Mesenchymal stem cell (in vitro differentiated cells and primary cell): ENCODE data around the gene PIP5K1B.

ENCODE experiments used
- DNase-seq: peaks from one replicate; pipeline ENCODE4 v3.0.0-alpha.2; 2013
- H2AFZ ChIP-seq: one replicate; pipeline ENCODE4 v1.6.1; 2013; ENCODE audit warnings: low read depth, mild to moderate bottlenecking, control low read depth, inconsistent platforms, low read length, moderate library complexity
- H2AK5ac ChIP-seq: 2 replicates; pipeline ENCODE4 v1.6.1; 2013; ENCODE audit warnings: low read length, moderate library complexity, mild to moderate bottlenecking, inconsistent platforms; ENCODE audit not compliant: severe bottlenecking
- H2BK120ac ChIP-seq: one replicate; pipeline ENCODE4 v1.6.1; 2013; ENCODE audit warnings: low read depth, mild to moderate bottlenecking, inconsistent platforms, low read length, moderate library complexity
- H2BK12ac ChIP-seq, 2 experiments: one replicate each; pipeline ENCODE4 v1.6.1; 2013; ENCODE audit warnings: inconsistent platforms in 2 of 2, low read length in 2 of 2, mild to moderate bottlenecking in 2 of 2, moderate library complexity in 2 of 2, control low read depth in 1 of 2
- H2BK15ac ChIP-seq: one replicate; pipeline ENCODE4 v1.6.1; 2013; ENCODE audit warnings: mild to moderate bottlenecking, low read depth, inconsistent platforms; ENCODE audit not compliant: poor library complexity, severe bottlenecking
- H2BK5ac ChIP-seq: 2 replicates; pipeline ENCODE4 v1.6.1; 2013; ENCODE audit warnings: low read depth, mild to moderate bottlenecking, low read length, control low read depth, inconsistent platforms; ENCODE audit not compliant: poor library complexity, severe bottlenecking
- H3K14ac ChIP-seq, 2 experiments: one replicate each; pipeline ENCODE4 v1.6.1; 2013; ENCODE audit warnings: inconsistent platforms in 2 of 2, low read length in 2 of 2, control low read depth in 1 of 2, mild to moderate bottlenecking in 1 of 2, moderate library complexity in 1 of 2
- H3K18ac ChIP-seq, 2 experiments: one replicate each; pipeline ENCODE4 v1.6.1; 2013; ENCODE audit warnings: inconsistent platforms in 2 of 2, low read length in 2 of 2, control low read depth in 1 of 2, low read depth in 1 of 2, mild to moderate bottlenecking in 1 of 2
- H3K23ac ChIP-seq, 2 experiments: one replicate each; pipeline ENCODE4 v1.6.1; 2013; ENCODE audit warnings: inconsistent platforms in 2 of 2, low read length in 2 of 2, mild to moderate bottlenecking in 2 of 2, moderate library complexity in 2 of 2, control low read depth in 1 of 2
- H3K27ac ChIP-seq: 2 replicates; pipeline ENCODE4 v1.5.1; 2013; ENCODE audit warnings: mild to moderate bottlenecking, moderate library complexity, low read length, control low read depth, inconsistent platforms; ENCODE audit not compliant: poor library complexity, severe bottlenecking
- H3K27me3 ChIP-seq, 2 experiments: 2 replicates each; pipeline versions ENCODE4 v1.6.1 to v1.7.0; 2013; ENCODE audit warnings: low read length in 2 of 2, mild to moderate bottlenecking in 2 of 2, moderate library complexity in 2 of 2, control low read depth in 1 of 2, inconsistent platforms in 1 of 2; ENCODE audit not compliant: control insufficient read depth in 1 of 2, insufficient read depth in 1 of 2
- H3K36me3 ChIP-seq, 2 experiments: 2 replicates each; pipeline versions ENCODE4 v1.6.1 to v1.7.0; 2013; ENCODE audit warnings: low read length in 2 of 2, control low read depth in 1 of 2, inconsistent platforms in 1 of 2, low read depth in 1 of 2, mild to moderate bottlenecking in 1 of 2; ENCODE audit not compliant: insufficient read depth in 2 of 2, control insufficient read depth in 1 of 2
- H3K4ac ChIP-seq, 2 experiments: one replicate each; pipeline ENCODE4 v1.6.1; 2013; ENCODE audit warnings: inconsistent platforms in 2 of 2, low read length in 2 of 2, mild to moderate bottlenecking in 2 of 2, moderate library complexity in 2 of 2, control low read depth in 1 of 2, low read depth in 1 of 2
- H3K4me1 ChIP-seq: 2 replicates; pipeline ENCODE4 v1.6.1; 2013; ENCODE audit warnings: low read depth, low read length, control low read depth; ENCODE audit not compliant: control insufficient read depth, insufficient read depth
- H3K4me2 ChIP-seq: 2 replicates; pipeline ENCODE4 v1.6.1; 2013; ENCODE audit warnings: low read length, mild to moderate bottlenecking, inconsistent platforms; ENCODE audit not compliant: poor library complexity, severe bottlenecking
- H3K4me3 ChIP-seq, 2 experiments: 2 replicates each; pipeline versions ENCODE4 v1.5.1 to v1.7.0; 2013; ENCODE audit warnings: low read length in 2 of 2, mild to moderate bottlenecking in 2 of 2, control low read depth in 1 of 2, low read depth in 1 of 2; ENCODE audit not compliant: insufficient read depth in 1 of 2
- H3K79me1 ChIP-seq: replicated peaks from 2 replicates; pipeline ENCODE4 v1.6.1; 2013; ENCODE audit warnings: mild to moderate bottlenecking, control low read depth, low read length, inconsistent platforms; ENCODE audit not compliant: poor library complexity, severe bottlenecking
- H3K9ac ChIP-seq: 2 replicates; pipeline ENCODE4 v1.7.0; 2013; ENCODE audit warnings: mild to moderate bottlenecking, low read length, moderate library complexity
- H3K9me3 ChIP-seq: 2 replicates; pipeline ENCODE4 v1.7.0; 2013; ENCODE audit warnings: mild to moderate bottlenecking, low read length; ENCODE audit not compliant: control insufficient read depth
- H4K8ac ChIP-seq: one replicate; pipeline ENCODE4 v1.6.1; 2013; ENCODE audit warnings: inconsistent platforms, mild to moderate bottlenecking, low read length, moderate library complexity
- H4K91ac ChIP-seq: one replicate; pipeline ENCODE4 v1.6.1; 2013; ENCODE audit warnings: mild to moderate bottlenecking, low read length, inconsistent platforms
- WGBS: methylation state at CpG from one replicate; pipeline ENCODE4 v1.1.7; 2013; ENCODE audit warnings: mixed read lengths; 5-methylcytosine and 5-hydroxymethylcytosine counted together

Gene PIP5K1B

GRCh38 chr9:68755752-68756151, 50.7 kb downstream of the PIP5K1B start:
- H3K4ac ChIP-seq, result no peak overlapping the region
- H2BK15ac ChIP-seq, result no peak overlapping the region
- DNase-seq, result no peak
- no peak overlapping the region for H3K4me3 ChIP-seq
- no peak overlapping the region for H3K4me2 ChIP-seq
- H4K8ac ChIP-seq, result no peak overlapping the region
- no peaks in the 10 kb centered on the region for H3K79me1 ChIP-seq
- H2BK120ac ChIP-seq, result no peak overlapping the region
- no peak overlapping the region for H2AK5ac ChIP-seq
- H3K4me1 ChIP-seq, result no peaks in the 10 kb centered on the region
- H2BK5ac ChIP-seq, result no peak overlapping the region
- no peak overlapping the region for H2AFZ ChIP-seq
- H3K27ac ChIP-seq, result no peak overlapping the region
- H3K18ac ChIP-seq, result no peak overlapping the region
- no peaks in the 10 kb centered on the region for H3K27me3 ChIP-seq
- H3K23ac ChIP-seq, result no peak overlapping the region
- peaks cover 11% of the 10 kb centered on the region for H3K9me3 ChIP-seq
- 69% methylated on average over 3 of the region's 4 CpGs for WGBS
- no peak overlapping the region for H3K9ac ChIP-seq
- H3K36me3 ChIP-seq, result no peaks in the 10 kb centered on the region
- H4K91ac ChIP-seq, result no peak overlapping the region
- H2BK12ac ChIP-seq, result no peak overlapping the region
- H3K14ac ChIP-seq, result no peak overlapping the region

- DNase-seq, result no peak
- no peak overlapping the region for H3K27ac ChIP-seq
- no peak overlapping the region for H3K4me3 ChIP-seq
- no peak overlapping the region for H2AK5ac ChIP-seq
- H3K14ac ChIP-seq, result no peak overlapping the region
- WGBS, result 50% methylated on average over 2 of the region's 2 CpGs
- H3K4ac ChIP-seq, result no peak overlapping the region
- no peak overlapping the region for H2BK15ac ChIP-seq
- H2BK5ac ChIP-seq, result no peak overlapping the region
- H3K9ac ChIP-seq, result no peak overlapping the region
- H2BK120ac ChIP-seq, result no peak overlapping the region
- H3K27me3 ChIP-seq, result peaks cover 0 to 7% of the 10 kb centered on the region in 2 experiments
- H4K8ac ChIP-seq, result no peak overlapping the region
- no peaks in the 10 kb centered on the region for H3K36me3 ChIP-seq
- H4K91ac ChIP-seq, result no peak overlapping the region
- no peaks in the 10 kb centered on the region for H3K4me1 ChIP-seq
- no peaks in the 10 kb centered on the region for H3K79me1 ChIP-seq
- no peak overlapping the region for H3K4me2 ChIP-seq
- no peak overlapping the region for H2BK12ac ChIP-seq
- no peak overlapping the region for H2AFZ ChIP-seq
- H3K18ac ChIP-seq, result no peak overlapping the region
- H3K9me3 ChIP-seq, result peaks cover 15% of the 10 kb centered on the region
- no peak overlapping the region for H3K23ac ChIP-seq
Observed at GRCh38 chr9:68759981-68760673, 55.1 kb downstream of the PIP5K1B start.

DNA sequence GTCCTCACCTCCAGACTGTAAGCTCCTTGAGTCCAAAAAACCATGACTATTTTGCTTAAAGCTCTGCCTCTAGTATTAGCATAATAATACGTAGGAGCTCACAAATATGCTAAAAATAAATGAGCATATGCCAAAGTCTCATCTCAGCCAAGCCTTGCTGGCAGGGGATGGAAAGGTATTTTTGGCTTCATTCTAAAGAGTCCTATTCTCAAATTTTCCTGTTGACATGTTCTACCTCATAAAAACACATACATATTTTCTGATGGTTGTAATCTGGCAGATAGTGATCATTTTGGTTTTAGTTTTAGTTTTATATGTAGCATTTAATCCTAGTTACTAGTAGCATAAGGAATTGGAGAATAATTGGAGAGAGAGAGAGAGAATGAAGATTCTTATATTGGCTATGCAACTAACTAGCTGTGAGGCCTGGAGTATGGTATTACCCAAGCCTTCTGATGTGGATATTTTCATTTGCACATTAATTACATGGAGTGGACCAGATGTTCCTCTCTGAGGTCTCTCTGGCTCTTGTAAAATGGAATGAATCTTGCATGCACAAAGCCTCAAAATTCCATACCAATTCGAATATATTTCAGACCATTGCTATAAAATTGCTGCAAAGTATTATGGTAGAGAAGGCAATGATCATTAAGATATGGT, 55.8 kb downstream of the PIP5K1B start:
- Histone ChIP-seq H4K91ac (no peak overlapping the region), H3K18ac (no peak overlapping the region), H3K14ac (no peak overlapping the region), H3K36me3 (no peaks in the 10 kb centered on the region), H2BK12ac (no peak overlapping the region), H3K9ac (no peak overlapping the region), H3K27me3 (peaks cover 0 to 7% of the 10 kb centered on the region in 2 experiments), H3K4me3 (no peak overlapping the region), H3K23ac (no peak overlapping the region), H3K4me2 (no peak overlapping the region), H2AFZ (no peak overlapping the region), H3K9me3 (peaks cover 15% of the 10 kb centered on the region), H3K27ac (no peak overlapping the region), H3K79me1 (no peaks in the 10 kb centered on the region), H3K4me1 (no peaks in the 10 kb centered on the region), H2BK5ac (no peak overlapping the region), H2BK15ac (no peak overlapping the region), H2BK120ac (no peak overlapping the region), H2AK5ac (no peak overlapping the region), H3K4ac (no peak overlapping the region), H4K8ac (no peak overlapping the region)
- DNase-seq, result no peak
- no CpG with 5 or more reads among the region's 2 CpGs for WGBS

GRCh38 chr9:68762570-68762969, 57.5 kb downstream of the PIP5K1B start:
- Histone ChIP-seq H2AK5ac (no peak overlapping the region), H3K4ac (no peak overlapping the region), H2BK5ac (no peak overlapping the region), H3K9ac (no peak overlapping the region), H2BK12ac (no peak overlapping the region), H3K14ac (no peak overlapping the region), H3K9me3 (peaks cover 15% of the 10 kb centered on the region), H2BK15ac (no peak overlapping the region), H3K36me3 (no peaks in the 10 kb centered on the region), H3K18ac (no peak overlapping the region), H3K27ac (no peak overlapping the region), H3K4me3 (no peak overlapping the region), H2BK120ac (no peak overlapping the region), H3K79me1 (no peaks in the 10 kb centered on the region), H3K27me3 (peaks cover 0 to 7% of the 10 kb centered on the region in 2 experiments), H2AFZ (no peak overlapping the region), H4K91ac (no peak overlapping the region), H3K4me2 (no peak overlapping the region), H3K4me1 (no peaks in the 10 kb centered on the region), H4K8ac (no peak overlapping the region), H3K23ac (no peak overlapping the region)
- 90% methylated on average over 3 of the region's 4 CpGs for WGBS
- no peak for DNase-seq
